HK-2 (cell line): Measurements from ENCODE around the gene AKR7A3.
A peak's percentile ranks its signal among the peaks of the same experiment; 100 is the strongest.
"Not testable (repeated sequence)": the region's sequence is repeated elsewhere in the genome, so short reads cannot be mapped to it uniquely, and the experiment has no call there.

ENCODE experiments used
- DNase-seq: peaks from one replicate; pipeline ENCODE4 v3.0.0-alpha.2; 2018; ENCODE audit not compliant: unreplicated experiment

Gene AKR7A3

GRCh38 chr1:19289244-19289643 lies 674 bp upstream of the AKR7A3 start:
- no peak for DNase-seq

GRCh38 chr1:19287436-19288185 lies 959 bp downstream of the AKR7A3 start:
- DNase-seq = no peak

DNA sequence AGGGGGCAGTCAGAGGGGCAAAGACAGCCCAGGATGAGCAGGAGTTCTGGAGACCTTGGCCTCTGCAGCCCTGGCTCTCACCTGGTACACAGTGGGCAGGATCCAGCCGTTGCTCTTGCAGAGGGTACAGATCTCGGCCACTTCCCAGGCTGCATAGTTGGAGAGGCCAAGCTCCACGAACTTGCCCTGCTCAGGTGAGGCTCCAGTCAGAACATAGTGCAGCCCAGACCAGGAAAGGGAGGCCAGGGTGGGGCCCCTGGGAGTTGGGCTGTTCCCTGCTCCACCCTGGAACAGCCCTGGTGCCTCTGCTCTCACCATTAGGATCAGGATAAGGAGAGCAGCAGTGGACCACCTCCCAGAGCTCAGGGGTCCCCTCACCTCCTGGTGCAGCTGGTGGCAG lies 2.8 kb downstream of the AKR7A3 start:
- DNase-seq = not testable (repeated sequence)

- not testable (repeated sequence) for DNase-seq
Observed at GRCh38 chr1:19285366-19285765, 3.2 kb downstream of the AKR7A3 start.

- no peak for DNase-seq
Observed at GRCh38 chr1:19284881-19285280, 3.7 kb downstream of the AKR7A3 start.

GRCh38 chr1:19283891-19284290 lies 4.7 kb downstream of the AKR7A3 start:
- no peak for DNase-seq

DNA sequence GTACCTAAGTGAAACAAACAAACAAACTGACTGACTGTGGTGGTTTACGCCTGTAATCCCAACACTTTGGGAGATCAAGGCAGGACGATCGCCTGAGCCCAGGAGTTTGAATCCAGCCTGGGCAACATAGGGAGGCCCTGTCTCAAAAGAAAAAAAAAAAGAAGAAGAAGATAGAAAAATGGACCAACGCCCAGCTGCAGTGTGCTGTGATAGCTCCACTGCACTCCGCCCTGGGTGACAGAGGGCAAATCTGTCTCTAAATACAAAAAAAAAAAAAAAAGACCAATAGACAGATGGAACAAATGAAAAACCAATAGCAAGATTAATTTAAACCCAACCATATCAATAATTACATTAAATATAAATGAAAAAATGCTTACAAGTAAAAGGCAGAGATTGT lies 13.9 kb downstream of the AKR7A3 start:
- DNase-seq = no peak

DNA sequence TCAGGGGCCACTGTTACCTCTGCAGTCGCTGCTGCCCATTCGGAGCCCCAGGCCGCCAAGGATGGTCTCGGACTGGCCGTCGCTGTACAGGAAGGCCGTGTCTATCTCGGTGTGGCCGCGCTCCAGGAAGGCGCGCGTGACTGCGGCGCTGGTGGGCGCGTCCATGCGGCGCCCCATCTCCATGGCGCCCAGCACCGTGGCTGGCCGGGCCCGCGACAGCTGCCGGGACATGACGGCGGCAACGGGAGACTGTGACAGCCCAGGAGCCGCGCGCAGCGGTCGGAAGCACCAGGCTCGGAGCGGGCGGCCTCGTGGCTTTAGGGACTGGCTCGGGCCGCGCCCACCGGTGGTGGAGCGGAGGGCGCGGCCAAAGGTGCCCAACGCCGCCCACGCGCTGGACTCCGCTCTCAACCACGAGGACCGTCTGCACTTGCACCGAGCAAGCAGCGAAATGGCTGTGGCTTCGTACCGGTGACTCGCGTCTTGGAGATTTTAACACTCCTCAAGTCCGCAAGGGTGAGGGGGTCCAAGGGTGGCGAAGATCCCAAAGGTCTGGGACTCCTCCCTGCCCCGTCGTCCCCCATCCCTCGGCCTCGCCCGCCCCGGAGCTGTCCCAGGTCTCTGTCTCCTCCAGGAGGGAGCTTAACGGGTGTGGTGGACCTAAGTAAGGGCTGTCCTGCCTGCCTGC lies 14.6 kb downstream of the AKR7A3 start:
- not testable (repeated sequence) for DNase-seq

DNA sequence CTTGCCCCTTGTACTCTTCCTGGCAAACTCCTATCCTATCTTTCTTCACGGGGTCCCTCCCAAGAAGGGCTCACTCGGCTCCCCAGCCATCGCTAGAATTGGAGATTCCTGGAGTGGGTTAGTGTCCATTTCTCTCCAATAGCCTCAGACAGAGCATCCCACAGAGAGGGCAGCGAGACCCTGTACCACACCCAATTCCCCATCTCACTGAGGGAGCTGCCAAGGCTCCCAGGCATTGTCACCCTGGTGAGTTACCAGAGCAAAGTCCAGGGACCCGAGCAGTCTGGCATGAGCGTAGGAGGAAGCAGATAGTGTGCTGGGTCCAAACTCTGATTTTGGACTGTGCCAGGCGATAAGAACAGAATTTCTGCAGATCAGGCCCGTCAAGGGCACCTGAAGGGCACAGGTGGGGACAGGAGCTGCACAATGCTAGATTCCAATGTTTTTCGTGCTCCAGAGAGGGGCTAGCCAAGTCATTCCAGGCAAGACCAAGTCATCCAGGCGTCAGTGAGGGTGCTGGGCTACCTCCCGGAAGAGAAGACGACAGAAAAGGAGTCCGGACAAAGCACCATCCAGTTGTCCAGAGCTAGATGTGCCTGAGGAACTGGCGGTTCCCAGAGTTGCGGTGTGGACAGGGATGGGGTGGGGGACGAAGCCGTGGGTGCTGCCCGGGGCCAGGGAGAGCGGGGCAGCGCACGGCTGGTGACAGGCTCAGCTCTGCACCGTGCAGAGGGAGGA lies 15.3 kb downstream of the AKR7A3 start:
- no peak for DNase-seq

GRCh38 chr1:19272064-19272463 lies 16.5 kb downstream of the AKR7A3 start:
- DNase-seq = no peak

DNA sequence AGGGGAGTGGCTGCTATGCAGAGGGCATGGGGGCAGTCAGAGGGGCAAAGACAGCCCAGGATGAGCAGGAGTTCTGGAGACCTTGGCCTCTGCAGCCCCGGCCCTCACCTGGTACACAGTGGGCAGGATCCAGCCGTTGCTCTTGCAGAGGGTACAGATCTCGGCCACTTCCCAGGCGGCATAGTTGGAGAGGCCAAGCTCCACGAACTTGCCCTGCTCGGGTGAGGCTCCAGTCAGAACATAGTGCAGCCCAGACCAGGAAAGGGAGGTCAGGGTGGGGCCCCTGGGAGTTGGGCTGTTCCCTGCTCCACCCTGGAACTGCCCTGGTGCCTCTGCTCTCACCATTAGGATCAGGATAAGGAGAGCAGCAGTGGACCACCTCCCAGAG lies 18.2 kb downstream of the AKR7A3 start:
- not testable (repeated sequence) for DNase-seq

DNA sequence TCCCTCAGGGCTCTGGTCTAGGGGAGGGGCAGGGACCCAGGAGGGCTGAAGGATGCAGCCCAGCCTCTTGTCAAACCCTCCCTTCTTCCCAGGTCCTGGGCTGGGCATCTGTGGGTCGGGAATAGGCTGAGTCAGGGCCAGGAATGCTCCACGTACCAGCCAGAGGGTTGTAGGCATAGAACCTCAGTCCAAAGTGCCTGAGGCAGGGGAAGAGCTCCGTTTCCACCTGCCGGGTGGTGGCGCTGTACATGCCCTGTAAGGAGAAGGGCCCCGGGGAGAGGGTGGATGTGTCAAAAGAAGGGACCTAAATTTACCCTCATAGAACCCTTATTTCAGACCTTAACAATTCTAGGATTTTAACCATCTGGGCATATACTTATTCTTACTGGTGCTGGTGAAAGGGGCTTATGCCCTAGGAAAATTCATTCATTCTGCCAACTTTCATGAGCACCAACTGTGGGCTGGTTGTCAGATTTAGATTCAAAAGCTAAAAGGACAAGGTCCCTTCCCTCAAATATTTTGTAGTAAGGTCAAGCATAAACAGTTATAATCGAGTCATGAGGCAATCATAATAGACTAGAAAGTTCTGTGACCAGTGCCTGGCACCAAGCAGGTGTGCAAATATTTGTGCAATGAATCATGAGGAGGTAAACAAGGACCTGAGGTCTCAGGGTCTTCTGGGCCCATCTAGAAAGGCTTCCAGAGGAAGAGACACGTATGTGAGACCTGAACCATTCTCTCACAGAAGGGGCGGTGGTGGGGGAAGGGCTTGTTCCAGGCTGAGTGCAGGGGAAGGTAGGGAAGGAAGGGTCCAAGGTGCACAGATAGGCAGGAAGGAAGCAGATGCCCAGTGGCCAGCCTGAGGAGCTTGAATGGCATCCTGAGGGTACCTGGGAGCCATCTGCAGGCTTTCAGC lies 18.9 kb downstream of the AKR7A3 start:
- not testable (repeated sequence) for DNase-seq

DNA sequence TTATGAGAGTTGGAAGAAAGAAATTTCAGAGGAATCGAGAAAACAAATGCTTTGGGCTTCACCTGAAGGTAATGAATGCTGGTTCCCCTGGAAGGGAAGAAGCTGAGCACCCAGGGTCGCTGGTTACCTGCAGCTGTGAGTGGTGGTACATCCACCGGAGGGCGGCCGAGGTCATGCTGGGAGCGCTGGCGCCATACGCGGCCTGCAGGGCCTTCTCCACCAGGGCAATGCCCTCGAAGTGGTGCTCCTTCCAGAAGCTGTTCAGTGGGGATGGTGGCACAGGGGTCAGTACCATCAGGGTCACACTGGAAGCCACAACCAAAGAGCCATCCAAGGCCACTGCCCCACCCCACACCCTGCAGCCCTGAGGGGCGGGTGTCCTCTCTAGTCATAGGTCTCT lies 20.1 kb downstream of the AKR7A3 start:
- no peak for DNase-seq

DNA sequence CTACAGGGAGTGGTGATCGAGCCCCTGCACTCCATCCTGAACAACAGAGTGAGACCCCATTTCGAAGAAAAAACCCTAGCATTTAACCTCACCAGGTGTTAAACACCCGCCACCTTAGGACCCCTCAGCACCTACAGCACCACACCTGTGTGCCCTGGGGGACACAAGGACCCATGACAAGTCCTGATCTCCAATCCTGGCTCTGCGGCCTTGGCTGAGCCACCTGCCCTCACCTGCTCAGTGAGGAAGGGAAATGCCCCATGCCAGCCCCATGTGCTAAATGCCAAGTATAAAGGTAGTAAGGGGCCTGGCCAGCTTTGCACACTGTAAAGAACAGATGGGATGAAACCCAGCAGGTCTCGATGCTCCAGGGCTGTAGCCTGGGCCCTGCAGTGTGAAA lies 25.8 kb downstream of the AKR7A3 start:
- no peak for DNase-seq

DNA sequence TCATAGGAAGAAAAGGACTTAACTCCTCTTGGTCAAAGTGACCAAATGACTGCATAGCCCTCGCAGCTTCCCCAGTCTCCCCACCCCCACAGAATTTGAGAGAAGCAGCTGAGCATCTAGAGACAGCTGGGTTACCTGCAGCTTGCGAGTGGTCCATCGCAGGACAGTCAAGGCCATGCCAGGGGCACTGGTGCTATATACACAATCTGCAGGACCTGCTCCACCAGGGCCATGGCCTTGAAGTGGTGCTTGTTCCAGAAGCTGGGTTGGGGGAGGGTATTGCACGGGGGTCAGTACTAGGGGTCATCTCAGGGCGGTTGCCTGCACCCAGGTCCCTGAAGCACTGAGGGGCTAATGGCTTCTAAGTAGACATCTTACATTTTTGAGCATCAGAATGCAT lies 26.5 kb downstream of the AKR7A3 start:
- DNase-seq = no peak

DNA sequence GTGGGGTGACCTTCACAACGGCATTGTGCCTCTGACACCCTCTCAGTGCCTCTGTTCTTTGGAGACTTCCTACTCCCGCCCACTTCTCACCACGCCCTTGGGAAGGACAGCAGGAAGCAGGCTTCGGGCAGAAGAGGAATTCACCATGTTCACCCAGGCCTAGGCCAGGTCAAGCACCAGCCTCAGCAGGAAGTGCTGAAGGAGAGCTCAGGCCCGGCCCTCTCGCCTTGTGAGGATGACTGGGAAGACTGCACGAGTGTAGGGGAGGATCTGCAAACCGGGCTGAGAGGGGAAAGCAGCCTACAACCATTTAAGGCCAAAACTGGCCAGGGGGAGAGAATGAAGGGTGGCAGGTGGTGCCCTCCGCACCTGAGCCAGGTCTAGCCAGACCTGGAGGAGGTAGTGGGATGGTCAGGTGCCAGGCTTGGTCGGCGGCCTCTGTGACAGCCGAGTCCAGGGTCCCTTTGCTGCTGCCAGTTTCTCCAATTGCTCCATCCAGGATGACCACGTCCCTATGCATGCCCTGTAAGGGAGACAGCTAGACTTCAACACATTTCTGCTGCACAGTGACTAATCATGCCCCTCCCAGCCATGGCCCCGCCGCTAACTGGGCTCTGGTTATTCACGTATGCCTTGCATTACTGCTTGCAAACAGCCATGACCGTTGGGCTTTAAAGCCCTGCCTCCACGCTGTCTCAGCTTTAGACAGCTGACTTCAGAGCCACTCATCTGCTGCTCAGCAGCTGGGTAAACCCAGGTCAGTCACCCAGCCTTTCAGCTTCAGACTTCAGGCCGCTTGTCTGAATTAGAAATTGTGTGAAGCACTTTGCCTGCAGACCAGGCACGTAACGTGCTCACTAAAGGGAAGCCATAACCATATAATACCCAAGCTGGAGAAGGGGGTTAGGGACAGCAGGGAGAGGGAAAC lies 28.1 kb downstream of the AKR7A3 start:
- DNase-seq = peak; percentile 93

GRCh38 chr1:19258353-19258752 lies 30.2 kb downstream of the AKR7A3 start:
- DNase-seq = no peak

- DNase-seq = peak; percentile 64
Observed at GRCh38 chr1:19257178-19257914, 31.2 kb downstream of the AKR7A3 start.

- DNase-seq = not testable (repeated sequence)
Observed at GRCh38 chr1:19256301-19256700, 32.3 kb downstream of the AKR7A3 start.

GRCh38 chr1:19255288-19255687 lies 33.3 kb downstream of the AKR7A3 start:
- DNase-seq = no peak
